Mucosa of descending colon (tissue), 3 donors: ENCODE results near the gene KRT25. TPM values are rescaled to one million over a fixed set of nuclear protein-coding genes. Genes with fewer than 3 reads are reported as not detected.

ENCODE experiments used
- ATAC-seq: fragments of 200-7000 bp; cut with Tn5 transposase; one replicate; pipeline ENCODE4 v1.9.1; 2020; ENCODE audit warnings: mild to moderate bottlenecking, moderate library complexity
- DNase-seq, 3 donors: peaks; one replicate each; pipeline ENCODE4 v3.0.0-alpha.2; 2020
- H3K36me3 ChIP-seq: fragments of 200-600 bp; one replicate; pipeline ENCODE4 v1.8.0; 2021; ENCODE audit warnings: low read depth, mild to moderate bottlenecking
- H3K4me1 ChIP-seq: fragments of 200-600 bp; one replicate; pipeline ENCODE4 v1.8.0; 2021; ENCODE audit warnings: low read depth, mild to moderate bottlenecking
- H3K4me3 ChIP-seq: fragments of 200-600 bp; one replicate; pipeline ENCODE4 v1.8.0; 2021; ENCODE audit warnings: mild to moderate bottlenecking
- H3K9me3 ChIP-seq: fragments of 200-600 bp; one replicate; pipeline ENCODE4 v1.8.0; 2021; ENCODE audit warnings: mild to moderate bottlenecking
- intact Hi-C, 2 donors: fragments of 100-400 bp; cut with DNase I in 1 of 2; cut with micrococcal nuclease in 1 of 2; formaldehyde crosslinking; loops; one replicate each; pipeline versions ENCODE4 v1.11.0 to v1.11.1; 2022; cut with DNase I, micrococcal nuclease
- total RNA-seq, 3 donors: library from RNA; stranded (reverse); fragmentation: NEBNext Ultra II Directional in 2 of 3; extraction: Animal tissue kit (Norgen Biotek cat#: 25700) in 2 of 3; gene quantifications; one replicate each; pipeline versions ENCODE4 v1.2.1 to v1.2.4, GENCODE V29; 2021 to 2023
- TF ChIP-seq, protein P1 (sequence below): fragments of 200-600 bp; IDR thresholded peaks from one replicate; pipeline ENCODE4 v1.8.0; 2022; ENCODE audit warnings: antibody characterized with exemption, mild to moderate bottlenecking
- donor health status: DM: no; HTN: no; CAD: no; lungs with moderate emphysema.
- donor health status: DM: no; HTN: no; CAD: no.
- donor health status: DM: no; HTN: yes; CAD: no.

The KRT25 gene
- total RNA-seq, 3 donors from 2014 or later: not detected

DNA sequence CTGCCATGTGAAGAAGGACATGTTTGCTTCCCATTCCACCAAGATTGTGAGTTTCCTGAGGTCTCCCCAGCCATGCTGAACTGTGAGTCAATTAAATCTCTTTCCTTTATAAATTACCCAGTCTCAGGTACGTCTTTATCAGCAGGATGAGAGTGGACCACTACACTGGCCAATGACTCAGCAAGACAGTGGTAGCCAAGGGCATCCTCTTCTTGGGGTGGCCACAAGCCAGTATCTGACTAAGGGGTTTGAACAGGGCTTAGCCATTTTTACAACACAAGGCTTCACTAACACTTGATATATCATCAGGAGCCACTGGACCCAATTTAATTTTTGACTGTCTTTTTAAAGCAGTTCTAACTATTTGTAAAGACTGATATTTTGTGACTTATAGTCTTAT lies 30.5 kb downstream of the KRT25 start:
- no peaks in the 10 kb centered on the region for H3K4me1 ChIP-seq
- no peak for ATAC-seq
- no peaks in the 10 kb centered on the region for H3K9me3 ChIP-seq
- no peak for DNase-seq
- intact Hi-C loops: no loop called here
- no peaks in the 10 kb centered on the region for H3K36me3 ChIP-seq
- no peak overlapping the region for H3K4me3 ChIP-seq
- TF ChIP-seq, protein P1, sequence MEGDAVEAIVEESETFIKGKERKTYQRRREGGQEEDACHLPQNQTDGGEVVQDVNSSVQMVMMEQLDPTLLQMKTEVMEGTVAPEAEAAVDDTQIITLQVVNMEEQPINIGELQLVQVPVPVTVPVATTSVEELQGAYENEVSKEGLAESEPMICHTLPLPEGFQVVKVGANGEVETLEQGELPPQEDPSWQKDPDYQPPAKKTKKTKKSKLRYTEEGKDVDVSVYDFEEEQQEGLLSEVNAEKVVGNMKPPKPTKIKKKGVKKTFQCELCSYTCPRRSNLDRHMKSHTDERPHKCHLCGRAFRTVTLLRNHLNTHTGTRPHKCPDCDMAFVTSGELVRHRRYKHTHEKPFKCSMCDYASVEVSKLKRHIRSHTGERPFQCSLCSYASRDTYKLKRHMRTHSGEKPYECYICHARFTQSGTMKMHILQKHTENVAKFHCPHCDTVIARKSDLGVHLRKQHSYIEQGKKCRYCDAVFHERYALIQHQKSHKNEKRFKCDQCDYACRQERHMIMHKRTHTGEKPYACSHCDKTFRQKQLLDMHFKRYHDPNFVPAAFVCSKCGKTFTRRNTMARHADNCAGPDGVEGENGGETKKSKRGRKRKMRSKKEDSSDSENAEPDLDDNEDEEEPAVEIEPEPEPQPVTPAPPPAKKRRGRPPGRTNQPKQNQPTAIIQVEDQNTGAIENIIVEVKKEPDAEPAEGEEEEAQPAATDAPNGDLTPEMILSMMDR: no peak

GRCh38 chr17:40722241-40722640 lies 32.9 kb downstream of the KRT25 start:
- intact Hi-C loops: no loop called here
- no peaks in the 10 kb centered on the region for H3K9me3 ChIP-seq
- TF ChIP-seq, protein P1: no peak
- ATAC-seq (no peak), DNase-seq (no peak)
- no peak overlapping the region for H3K4me3 ChIP-seq
- no peaks in the 10 kb centered on the region for H3K36me3 ChIP-seq
- H3K4me1 ChIP-seq: no peaks in the 10 kb centered on the region

- ATAC-seq: no peak
- intact Hi-C loops: no loop called here
- Histone ChIP-seq H3K4me1 (no peaks in the 10 kb centered on the region), H3K9me3 (no peaks in the 10 kb centered on the region), H3K4me3 (no peak overlapping the region), H3K36me3 (no peaks in the 10 kb centered on the region)
- DNase-seq: no peak
- TF ChIP-seq, protein P1: no peak
Measured at GRCh38 chr17:40720899-40721298, 34.2 kb downstream of the KRT25 start.

- H3K4me3 ChIP-seq: no peak overlapping the region
- intact Hi-C loops: no loop called here
- ATAC-seq: no peak
- no peaks in the 10 kb centered on the region for H3K36me3 ChIP-seq
- no peaks in the 10 kb centered on the region for H3K9me3 ChIP-seq
- no peak for DNase-seq
- H3K4me1 ChIP-seq: no peaks in the 10 kb centered on the region
- TF ChIP-seq, protein P1: no peak
Measured at GRCh38 chr17:40718930-40719329, 36.2 kb downstream of the KRT25 start.

- Histone ChIP-seq H3K36me3 (no peaks in the 10 kb centered on the region), H3K9me3 (no peaks in the 10 kb centered on the region), H3K4me1 (no peaks in the 10 kb centered on the region), H3K4me3 (no peak overlapping the region)
- ATAC-seq (no peak), DNase-seq (no peak)
- TF ChIP-seq, protein P1: no peak
- intact Hi-C loops: no loop called here
Measured at GRCh38 chr17:40717776-40718175, 37.4 kb downstream of the KRT25 start.

- TF ChIP-seq, protein P1: no peak
- H3K4me3 ChIP-seq: no peak overlapping the region
- DNase-seq (no peak), ATAC-seq (no peak)
- H3K4me1 ChIP-seq: no peaks in the 10 kb centered on the region
- no peaks in the 10 kb centered on the region for H3K36me3 ChIP-seq
- no peaks in the 10 kb centered on the region for H3K9me3 ChIP-seq
- intact Hi-C loops: no loop called here
Measured at GRCh38 chr17:40714473-40714872, 40.7 kb downstream of the KRT25 start.
